A549 (cell line): ENCODE measurements around the gene FNDC3A. TPM values are rescaled to one million over a fixed set of nuclear protein-coding genes. Genes with fewer than 3 reads are reported as not detected.

Experiments used
- ATAC-seq, 2 experiments: fragments of 200-7000 bp in 1 of 2; fragments of >200 bp in 1 of 2; cut with Nextera tagmentation in 1 of 2; cut with Tn5 transposase in 1 of 2; 3 replicates each; pipeline versions ENCODE4 v1.8.0 to v1.9.1; 2018 to 2020; ENCODE audit warnings: mild to moderate bottlenecking in 1 of 2, moderate library complexity in 1 of 2
- CTCF ChIA-PET: fragments of 300-600 bp; sonication (Branson Sonifier 250); formaldehyde crosslinking; extraction: SDS; loops from one replicate; lab custom pipeline; 2021; ENCODE audit warnings: antibody characterized with exemption, inconsistent platforms; lab: Yijun Ruan, JAX
- POLR2A ChIA-PET: fragments of 350-600 bp; formaldehyde crosslinking; extraction: SDS; loops from one replicate; lab custom pipeline; 2021; ENCODE audit warnings: antibody characterized with exemption, inconsistent platforms; lab: Yijun Ruan, JAX
- DNase-seq, 2 experiments: peaks; one replicate each; pipeline versions ENCODE4 v3.0.0 to v3.0.0-alpha.2; 2011 to 2016; ENCODE audit warnings: low read depth in 1 of 2, low spot score in 1 of 2
- FAIRE-seq: peaks from 2 replicates; lab custom pipeline; 2011; peaks lifted over from hg19 to GRCh38; lab: Jason Lieb, UNC
- H3K27ac ChIP-seq, 2 experiments: fragments of >200 bp; sonication (Bioruptor Twin); formaldehyde crosslinking; 3 replicates each; pipeline ENCODE4 v1.5.1; 2016 to 2017
- H3K4me1 ChIP-seq: fragments of >200 bp; sonication (Bioruptor Twin); formaldehyde crosslinking; 3 replicates; pipeline ENCODE4 v1.6.1; 2016
- H3K4me2 ChIP-seq: fragments of >200 bp; sonication (Bioruptor Twin); formaldehyde crosslinking; 3 replicates; pipeline ENCODE4 v1.6.1; 2016
- H3K4me3 ChIP-seq: fragments of >200 bp; sonication (Bioruptor Twin); formaldehyde crosslinking; 3 replicates; pipeline ENCODE4 v1.5.1; 2016
- H3K9me3 ChIP-seq: fragments of >200 bp; sonication (Bioruptor Twin); formaldehyde crosslinking; 3 replicates; pipeline ENCODE4 v1.6.1; 2016
- BHLHE40 ChIP-seq: IDR thresholded peaks from 2 replicates; pipeline ENCODE4 v1.6.1; 2012; ENCODE audit warnings: low read depth, low read length, inconsistent platforms
- CTCF ChIP-seq: fragments of >200 bp; sonication (Bioruptor Twin); formaldehyde crosslinking; IDR thresholded peaks from 3 replicates; pipeline ENCODE4 v1.5.1; 2016
- ELK1 ChIP-seq: fragments of 150-350 bp; IDR thresholded peaks from 2 replicates; pipeline ENCODE4 v1.6.1; 2014; ENCODE audit warnings: low read depth, mild to moderate bottlenecking, low read length
- HDAC2 ChIP-seq: fragments of 200-600 bp; sonication (generic); IDR thresholded peaks from 2 replicates; pipeline ENCODE4 v1.6.1; 2016
- HES2 ChIP-seq: fragments of >200 bp; sonication (Bioruptor Twin); formaldehyde crosslinking; IDR thresholded peaks from 2 replicates; pipeline ENCODE4 v1.6.1; 2016
- HOXA7 ChIP-seq: fragments of 250-450 bp; sonication (Bioruptor Pico); IDR thresholded peaks from 2 replicates; pipeline ENCODE4 v1.5.0; 2020; ENCODE audit warnings: mild to moderate bottlenecking, moderate library complexity
- HOXB13 ChIP-seq: fragments of 250-450 bp; sonication (Bioruptor Pico); IDR thresholded peaks from 2 replicates; pipeline ENCODE4 v1.5.0; 2020; ENCODE audit warnings: low read depth, mild to moderate bottlenecking, moderate library complexity
- JUN ChIP-seq, 2 experiments: fragments of >200 bp; sonication (Bioruptor Twin); formaldehyde crosslinking; IDR thresholded peaks; 2 replicates in 1 of 2; 3 replicates in 1 of 2; pipeline ENCODE4 v1.6.1; 2016 to 2017
- KDM1A ChIP-seq: fragments of 200-600 bp; sonication (generic); IDR thresholded peaks from 2 replicates; pipeline ENCODE4 v1.6.1; 2016; ENCODE audit warnings: low read depth, mild to moderate bottlenecking
- MAX ChIP-seq: IDR thresholded peaks from 2 replicates; pipeline ENCODE4 v1.6.1; 2012
- MYC ChIP-seq: IDR thresholded peaks from 2 replicates; pipeline ENCODE4 v1.6.1; 2012; ENCODE audit warnings: mild to moderate bottlenecking, inconsistent platforms, low read length, improper control_type of control experiment, borderline replicate concordance
- PBX3 ChIP-seq: IDR thresholded peaks from 2 replicates; pipeline ENCODE4 v1.6.1; 2012
- PHF8 ChIP-seq: fragments of 200-600 bp; sonication (generic); IDR thresholded peaks from 2 replicates; pipeline ENCODE4 v1.6.1; 2016; ENCODE audit warnings: low read depth, mild to moderate bottlenecking, antibody characterized with exemption, moderate library complexity, borderline replicate concordance
- POLR2A ChIP-seq: IDR thresholded peaks from 2 replicates; pipeline ENCODE4 v1.6.1; 2012; ENCODE audit warnings: mild to moderate bottlenecking, low read length
- POLR2AphosphoS2 ChIP-seq: conservative IDR thresholded peaks from 2 replicates; pipeline ENCODE4 v1.6.1; 2012; ENCODE audit warnings: low read length, improper control_type of control experiment, inconsistent platforms
- RAD21 ChIP-seq, 2 experiments: fragments of >200 bp in 1 of 2; sonication (Bioruptor Twin) in 1 of 2; formaldehyde crosslinking in 1 of 2; IDR thresholded peaks in 1 of 2; conservative IDR thresholded peaks in 1 of 2; 2 replicates in 1 of 2; 3 replicates in 1 of 2; pipeline ENCODE4 v1.6.1; 2012 to 2018; ENCODE audit warnings: inconsistent platforms in 1 of 2
- RARB ChIP-seq: fragments of 250-450 bp; sonication (Bioruptor Pico); IDR thresholded peaks from 2 replicates; pipeline ENCODE4 v1.8.0; 2021; ENCODE audit warnings: mild to moderate bottlenecking, moderate library complexity
- REST ChIP-seq: fragments of 200-600 bp; sonication (generic); IDR thresholded peaks from 2 replicates; pipeline ENCODE4 v1.6.1; 2016; ENCODE audit warnings: antibody characterized with exemption, mild to moderate bottlenecking, moderate library complexity
- SREBF2 ChIP-seq: fragments of 450-650 bp; IDR thresholded peaks from 2 replicates; pipeline ENCODE4 v1.6.1; 2014; ENCODE audit warnings: mild to moderate bottlenecking, moderate library complexity
- TFCP2L1 ChIP-seq: fragments of 250-450 bp; sonication (Bioruptor Pico); IDR thresholded peaks from 2 replicates; pipeline ENCODE4 v1.5.0; 2021; ENCODE audit warnings: mild to moderate bottlenecking
- TP53 ChIP-seq: fragments of 250-450 bp; sonication (Bioruptor Pico); IDR thresholded peaks from 2 replicates; pipeline ENCODE4 v1.5.0; 2021; ENCODE audit warnings: mild to moderate bottlenecking, moderate library complexity
- USF2 ChIP-seq: fragments of 450-650 bp; IDR thresholded peaks from 2 replicates; pipeline ENCODE4 v1.6.1; 2014; ENCODE audit warnings: antibody characterized with exemption
- ZC3H11A ChIP-seq: fragments of 450-650 bp; IDR thresholded peaks from 2 replicates; pipeline ENCODE4 v1.6.1; 2014; ENCODE audit warnings: antibody characterized with exemption, mild to moderate bottlenecking
- ZSCAN20 ChIP-seq: fragments of 250-450 bp; sonication (Bioruptor Pico); IDR thresholded peaks from 2 replicates; pipeline ENCODE4 v1.8.0; 2022; ENCODE audit warnings: mild to moderate bottlenecking, moderate library complexity
- whole genome bisulfite sequencing: methylation state at CpG from one replicate; pipeline ENCODE4 v1.1.6; 2017; ENCODE audit errors: missing lambda C conversion rate; 5-methylcytosine and 5-hydroxymethylcytosine counted together
- polyA plus RNA-seq, 4 experiments: library from polyadenylated mRNA; depleted of rRNA in 3 of 4; stranded (reverse); fragments of >200 nt; fragmentation: RNase III in 1 of 4; extraction: RNeasy Plus Mini Kit Qiagen cat#74134 plus additional on column Dnase treatment in 1 of 4; gene quantifications; 2 replicates in 3 of 4; 3 replicates in 1 of 4; pipeline ENCODE4 v1.2.3, GENCODE V29; 2011 to 2017

The FNDC3A gene
- polyA plus RNA-seq, 2 of the 4 experiments (the other 2 are of a cell fraction) = 16.0 to 32.6 TPM

GRCh38 chr13:49044008-49044407 is 68.3 kb downstream of the FNDC3A start:
- 67% methylated on average over 3 of the region's 3 CpGs for WGBS
- no peak for ATAC-seq
- no peak for FAIRE-seq
- ChIA-PET POLR2A (no interaction called here), CTCF (no interaction called here)
- no peak overlapping the region for H3K27ac ChIP-seq
- H3K9me3 ChIP-seq = no peaks in the 10 kb centered on the region
- TF ChIP-seq ELK1 (no peak), MYC (no peak), TP53 (CRISPR knock-in tag) (no peak), POLR2AphosphoS2 (no peak), HOXB13 (CRISPR knock-in tag) (no peak), TFCP2L1 (CRISPR knock-in tag) (no peak), PHF8 (no peak), JUN (IDR thresholded peaks at IDR 0.05) (no peak), SREBF2 (no peak), RAD21 (conservative IDR thresholded peaks at IDR 0.05 in 1 of 2, IDR thresholded peaks at IDR 0.05 in 1 of 2) (no peak), RARB (CRISPR knock-in tag) (no peak), ZSCAN20 (CRISPR knock-in tag) (no peak), HDAC2 (no peak), REST (no peak), HOXA7 (CRISPR knock-in tag) (no peak), KDM1A (no peak), BHLHE40 (no peak), PBX3 (no peak), CTCF (no peak), ZC3H11A (no peak)
- no peak for DNase-seq
- H3K4me2 ChIP-seq = no peak overlapping the region
- H3K4me3 ChIP-seq = no peak overlapping the region
- no peaks in the 10 kb centered on the region for H3K4me1 ChIP-seq

GRCh38 chr13:49044836-49045235 is 69.1 kb downstream of the FNDC3A start:
- ChIA-PET POLR2A (no interaction called here), CTCF (interaction anchor here (0.6 to 0.7 kb wide), 2 partner anchors 129 to 208 kb away, joined by 3 read pairs; no protein-coding TSS in a partner anchor)
- no peak for TF ChIP-seq RARB (CRISPR knock-in tag)
- TF ChIP-seq ZC3H11A = no peak
- TF ChIP-seq HES2 = no peak
- TF ChIP-seq MAX = no peak
- TF ChIP-seq POLR2A = no peak
- TF ChIP-seq USF2 = no peak
- DNase-seq = no peak
- Histone ChIP-seq H3K9me3 (no peaks in the 10 kb centered on the region), H3K4me3 (no peak overlapping the region), H3K4me1 (no peaks in the 10 kb centered on the region), H3K4me2 (no peak overlapping the region), H3K27ac (no peak overlapping the region)
- ATAC-seq = no peak
- no peak for FAIRE-seq
- WGBS = 94% methylated on average over 2 of the region's 2 CpGs
